ENCODE measurements around the gene IGFLR1.
A peak's percentile ranks its signal among the peaks of the same experiment; 100 is the strongest.

Gene IGFLR1

GRCh38 chr19:35759697-35760096 lies 17.4 kb upstream of the IGFLR1 start:
- no peak for ATAC-seq
- no peak for TF ChIP-seq ZFP3 (CRISPR knock-in tag; IDR thresholded peaks at IDR 0.05)
- TF ChIP-seq CSDC2 (CRISPR knock-in tag; IDR thresholded peaks at IDR 0.05): no peak
- no peak for TF ChIP-seq ISL1 (CRISPR knock-in tag; IDR thresholded peaks at IDR 0.05)
- no peak for TF ChIP-seq POU6F1 (CRISPR knock-in tag; IDR thresholded peaks at IDR 0.05; ENCODE audit: borderline replicate concordance, low read depth)
- TF ChIP-seq ZNF70 (CRISPR knock-in tag; IDR thresholded peaks at IDR 0.05): no peak
- TF ChIP-seq CREB5 (CRISPR knock-in tag; IDR thresholded peaks at IDR 0.05; ENCODE audit: low read depth): no peak
- TF ChIP-seq ESRRG (CRISPR knock-in tag; IDR thresholded peaks at IDR 0.05): no peak
- no peak for TF ChIP-seq ARNTL (CRISPR knock-in tag; IDR thresholded peaks at IDR 0.05; ENCODE audit: borderline replicate concordance, low read depth)
- TF ChIP-seq BACH2 (CRISPR knock-in tag; IDR thresholded peaks at IDR 0.05; ENCODE audit: borderline replicate concordance): no peak
- TF ChIP-seq RARB (CRISPR knock-in tag; IDR thresholded peaks at IDR 0.05): no peak

GRCh38 chr19:35757749-35758608 lies 15.7 kb upstream of the IGFLR1 start, which contains the start of gene PROSER3:
PROSER3 (plus strand) TSS chr19:35758176; CDS start chr19:35758216, 40 bp downstream.
- ATAC-seq: peak; percentile 96
- TF ChIP-seq CSRNP3 (CRISPR knock-in tag; IDR thresholded peaks at IDR 0.05) (no peak), TSHZ2 (CRISPR knock-in tag; IDR thresholded peaks at IDR 0.05) (0 out of 2 replicates have a peak, but pooled peaks have one; percentile 49)

GRCh38 chr19:35757231-35757748 lies 15.0 kb upstream of the IGFLR1 start:
- peak; percentile 74 for ATAC-seq
- no peak for TF ChIP-seq TSHZ2 (CRISPR knock-in tag; IDR thresholded peaks at IDR 0.05)
- peak; percentile 56; the same call in 1 of the 2 replicates for TF ChIP-seq CREB5 (CRISPR knock-in tag; IDR thresholded peaks at IDR 0.05; ENCODE audit: low read depth)
- peak; percentile 39; the same call in 1 of the 2 replicates for TF ChIP-seq CSDC2 (CRISPR knock-in tag; IDR thresholded peaks at IDR 0.05)
- TF ChIP-seq TCF4 (CRISPR knock-in tag; IDR thresholded peaks at IDR 0.05; ENCODE audit: borderline replicate concordance): peak; percentile 38; the same call in 1 of the 2 replicates
- no peak for TF ChIP-seq ZNF8 (CRISPR knock-in tag; IDR thresholded peaks at IDR 0.05)
- TF ChIP-seq PATZ1 (CRISPR knock-in tag; IDR thresholded peaks at IDR 0.05; ENCODE audit: borderline replicate concordance): peak; percentile 92; the same call in 1 of the 2 replicates

All from SK-N-SH treated with all-trans-retinoic acid at 6 μM for 48 hours (cell line).